DND-41 (cell line): ENCODE data around the gene GALNT12.

Experiments
- CTCF ChIP-seq: IDR thresholded peaks from 2 replicates; pipeline ENCODE4 v1.5.1; 2012; ENCODE audit warnings: borderline replicate concordance, low read length, moderate library complexity, mild to moderate bottlenecking; ENCODE audit not compliant: poor library complexity, severe bottlenecking; ENCODE audit errors: extremely low read depth
- EZH2 ChIP-seq: IDR thresholded peaks from 3 replicates; pipeline ENCODE4 v1.6.1; 2012; ENCODE audit warnings: borderline replicate concordance, low read depth, mild to moderate bottlenecking, moderate library complexity, low read length, inconsistent platforms; ENCODE audit not compliant: severe bottlenecking

GRCh38 chr9:98861781-98862504 lies 54.5 kb downstream of the GALNT12 start:
- TF ChIP-seq CTCF, result no peak
- TF ChIP-seq EZH2, result no peak
